BLaER1 treated with 17β-estradiol and CSF1 and Interleukin-3, amounts not matched to agents 10 nM and 100 nM (cell line): ENCODE data around the gene NBPF15.
"Not testable (repeated sequence)": the region's sequence is repeated elsewhere in the genome, so short reads cannot be mapped to it uniquely, and the experiment has no call there.

Experiments used
- H3K27ac ChIP-seq, 11 experiments: shearing (Covaris generic); formaldehyde crosslinking; 2 replicates each; pipeline ENCODE4 v1.8.1; 2022
- H3K27me3 ChIP-seq, 11 experiments: shearing (Covaris generic); formaldehyde crosslinking; 2 replicates each; pipeline ENCODE4 v1.8.1; 2022
- H3K36me3 ChIP-seq, 11 experiments: shearing (Covaris generic); formaldehyde crosslinking; 2 replicates each; pipeline ENCODE4 v1.8.1; 2022
- H3K4me1 ChIP-seq, 10 experiments: shearing (Covaris generic); formaldehyde crosslinking; 2 replicates each; pipeline ENCODE4 v1.8.1; 2022
- H3K4me2 ChIP-seq, 11 experiments: shearing (Covaris generic); formaldehyde crosslinking; 2 replicates each; pipeline ENCODE4 v1.8.1; 2022
- H3K4me3 ChIP-seq, 10 experiments: shearing (Covaris generic); formaldehyde crosslinking; 2 replicates each; pipeline ENCODE4 v1.8.1; 2022
- H3K9ac ChIP-seq, 11 experiments: shearing (Covaris generic); formaldehyde crosslinking; 2 replicates each; pipeline ENCODE4 v1.8.1; 2022
- H3K9me3 ChIP-seq, 11 experiments: shearing (Covaris generic); formaldehyde crosslinking; replicated peaks in 1 of 11; 2 replicates each; pipeline ENCODE4 v1.8.1; 2022
- H4K20me1 ChIP-seq, 11 experiments: shearing (Covaris generic); formaldehyde crosslinking; 2 replicates each; pipeline ENCODE4 v1.8.1; 2022

NBPF15 gene, protein sequence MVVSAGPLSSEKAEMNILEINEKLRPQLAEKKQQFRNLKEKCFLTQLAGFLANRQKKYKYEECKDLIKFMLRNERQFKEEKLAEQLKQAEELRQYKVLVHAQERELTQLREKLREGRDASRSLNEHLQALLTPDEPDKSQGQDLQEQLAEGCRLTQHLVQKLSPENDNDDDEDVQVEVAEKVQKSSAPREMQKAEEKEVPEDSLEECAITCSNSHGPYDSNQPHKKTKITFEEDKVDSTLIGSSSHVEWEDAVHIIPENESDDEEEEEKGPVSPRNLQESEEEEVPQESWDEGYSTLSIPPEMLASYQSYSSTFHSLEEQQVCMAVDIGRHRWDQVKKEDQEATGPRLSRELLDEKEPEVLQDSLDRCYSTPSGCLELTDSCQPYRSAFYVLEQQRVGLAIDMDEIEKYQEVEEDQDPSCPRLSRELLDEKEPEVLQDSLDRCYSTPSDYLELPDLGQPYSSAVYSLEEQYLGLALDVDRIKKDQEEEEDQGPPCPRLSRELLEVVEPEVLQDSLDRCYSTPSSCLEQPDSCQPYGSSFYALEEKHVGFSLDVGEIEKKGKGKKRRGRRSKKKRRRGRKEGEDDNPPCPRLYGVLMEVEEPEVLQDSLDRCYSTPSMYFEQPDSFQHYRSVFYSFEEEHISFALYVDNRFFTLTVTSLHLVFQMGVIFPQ

DNA sequence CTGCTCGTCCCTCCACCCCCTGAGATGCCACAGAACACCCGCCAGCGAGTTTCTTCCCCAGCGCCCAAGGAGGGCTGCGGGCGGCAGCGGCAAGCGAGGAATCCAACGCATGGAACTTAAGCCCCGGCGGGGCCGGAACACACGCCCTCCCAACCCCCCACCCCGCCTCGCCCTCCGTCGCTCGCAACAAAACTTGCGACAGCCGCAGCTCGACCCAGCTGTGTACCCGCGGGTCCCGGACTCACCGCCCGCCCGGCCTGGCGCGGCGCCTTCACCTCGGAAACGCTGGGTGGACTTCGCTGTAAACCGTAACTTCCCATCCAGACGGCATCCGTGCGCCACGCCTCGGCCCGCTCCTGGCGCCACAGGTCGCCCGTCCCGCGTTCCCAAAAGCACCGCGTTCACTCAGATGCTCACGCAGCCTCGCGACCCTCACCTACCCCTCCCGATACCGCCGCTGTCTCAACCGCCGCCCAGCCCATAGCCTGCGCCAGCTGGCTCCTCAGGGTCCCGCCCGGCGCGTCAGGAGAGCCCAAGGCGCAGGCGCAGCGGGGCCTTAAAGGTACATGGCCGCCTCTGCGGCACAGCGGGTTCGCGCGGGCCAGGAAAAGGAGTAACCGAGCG lies at the start of gene NBPF15:
NBPF15 (minus strand) TSS at position 534 of the 624 bp plus-strand sequence. CDS start 21,666 bp downstream, outside the sequence.
- H3K27me3 ChIP-seq, H3K36me3 ChIP-seq, H4K20me1 ChIP-seq, H3K9me3 ChIP-seq, H3K4me1 ChIP-seq: not testable (repeated sequence)
- Histone ChIP-seq H3K9ac (peak within 1 kb of the TSS; percentile 48 to 74 (median 69); a peak in 20 of 22 replicates), H3K4me3 (peak within 1 kb of the TSS; percentile 57 to 75 (median 66)), H3K4me2 (peak within 1 kb of the TSS; percentile 52 to 67 (median 60); a peak in 19 of 22 replicates), H3K27ac (peak within 1 kb of the TSS in 5 of 11 experiments; percentile 18 to 54 (median 43); a peak in 8 of 22 replicates)

DNA sequence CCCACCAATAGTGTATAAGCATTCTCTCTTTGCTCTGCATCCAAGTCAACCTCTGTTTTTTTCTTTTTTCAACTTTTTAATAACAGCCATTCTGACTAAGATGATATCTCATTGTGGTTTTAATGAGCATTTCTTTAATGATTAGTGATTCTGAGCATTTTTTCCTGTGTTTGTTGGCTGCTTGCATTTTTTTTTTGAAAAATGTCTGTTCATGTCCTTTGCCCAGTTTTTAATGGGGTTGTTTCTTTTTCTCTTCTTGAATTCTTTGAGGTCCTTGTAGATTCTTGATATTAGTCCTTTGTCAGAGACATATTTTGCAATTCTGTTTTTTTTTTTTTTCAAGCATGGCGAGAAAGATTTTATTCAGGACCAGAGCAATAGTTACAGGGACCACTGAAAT lies 35.0 kb upstream of the NBPF15 start:
- not testable (repeated sequence) for H3K9me3 ChIP-seq, H4K20me1 ChIP-seq, H3K4me3 ChIP-seq, H3K27me3 ChIP-seq, H3K27ac ChIP-seq, H3K9ac ChIP-seq, H3K4me2 ChIP-seq, H3K4me1 ChIP-seq, H3K36me3 ChIP-seq

DNA sequence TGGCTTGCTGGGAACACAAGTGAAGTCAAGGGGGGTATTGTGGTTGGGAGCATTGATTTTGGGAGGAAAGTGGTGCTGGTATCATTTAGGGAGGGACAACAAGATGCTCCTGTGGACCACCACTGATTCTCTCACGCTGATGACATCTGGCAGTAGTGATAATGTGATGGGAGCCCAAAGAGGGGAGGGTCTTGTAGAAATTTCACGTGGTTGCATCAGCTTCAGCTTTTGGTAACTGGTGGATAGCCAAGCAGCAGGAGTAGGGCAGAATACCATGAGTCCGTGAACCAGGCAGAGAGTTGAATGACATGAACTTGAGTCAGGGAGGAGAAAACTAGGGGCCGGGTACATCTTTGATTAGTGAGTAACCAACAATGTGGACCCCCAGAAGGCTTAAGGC lies 32.7 kb upstream of the NBPF15 start:
- H3K4me3 ChIP-seq, H3K27ac ChIP-seq, H3K27me3 ChIP-seq, H3K36me3 ChIP-seq, H3K9ac ChIP-seq, H3K4me2 ChIP-seq, H3K4me1 ChIP-seq, H4K20me1 ChIP-seq, H3K9me3 ChIP-seq: not testable (repeated sequence)

DNA sequence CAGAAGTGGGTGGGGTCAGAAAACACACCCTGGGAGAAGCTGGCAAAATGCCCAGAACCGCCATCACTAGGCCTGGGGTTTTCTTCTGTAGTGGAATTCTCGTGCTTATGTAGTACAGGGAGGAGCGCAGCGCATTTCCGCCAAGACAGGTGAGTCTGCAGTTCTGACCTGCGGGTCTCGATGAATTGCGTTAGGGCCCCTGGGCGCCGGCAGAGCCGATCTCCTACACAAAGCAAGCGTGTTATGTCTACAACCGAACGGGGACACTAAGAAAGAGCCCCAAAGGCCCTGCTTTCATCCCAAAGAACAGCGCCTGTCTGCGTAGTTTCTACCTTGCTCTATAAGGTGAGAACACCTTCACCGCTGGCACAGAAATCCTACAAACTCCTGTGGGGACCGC lies 28.9 kb upstream of the NBPF15 start:
- not testable (repeated sequence) for H3K4me2 ChIP-seq, H3K4me3 ChIP-seq, H3K27ac ChIP-seq, H3K27me3 ChIP-seq, H3K4me1 ChIP-seq, H3K9me3 ChIP-seq, H3K9ac ChIP-seq, H3K36me3 ChIP-seq, H4K20me1 ChIP-seq

DNA sequence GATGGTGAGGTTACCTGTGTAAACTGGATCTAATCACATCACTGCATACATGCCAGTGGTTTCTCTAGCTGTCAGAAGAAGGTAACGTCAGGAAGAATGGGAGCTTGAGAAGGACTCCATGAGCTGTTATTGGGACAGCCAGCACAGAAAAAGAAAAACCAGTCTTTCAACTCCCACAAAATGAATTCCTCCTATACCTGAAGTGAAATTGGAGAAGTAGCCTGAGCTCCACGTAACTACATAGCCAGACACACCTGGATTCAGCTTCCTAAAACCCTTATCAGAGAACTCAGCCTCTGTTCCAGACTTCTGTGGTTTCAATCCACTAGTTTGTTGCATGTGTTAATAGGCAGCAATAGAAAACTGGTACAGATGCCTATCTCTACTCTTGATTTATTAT lies 25.5 kb upstream of the NBPF15 start:
- not testable (repeated sequence) for H3K27me3 ChIP-seq, H3K9ac ChIP-seq, H3K36me3 ChIP-seq, H3K4me1 ChIP-seq, H3K4me2 ChIP-seq, H4K20me1 ChIP-seq, H3K4me3 ChIP-seq, H3K9me3 ChIP-seq, H3K27ac ChIP-seq

DNA sequence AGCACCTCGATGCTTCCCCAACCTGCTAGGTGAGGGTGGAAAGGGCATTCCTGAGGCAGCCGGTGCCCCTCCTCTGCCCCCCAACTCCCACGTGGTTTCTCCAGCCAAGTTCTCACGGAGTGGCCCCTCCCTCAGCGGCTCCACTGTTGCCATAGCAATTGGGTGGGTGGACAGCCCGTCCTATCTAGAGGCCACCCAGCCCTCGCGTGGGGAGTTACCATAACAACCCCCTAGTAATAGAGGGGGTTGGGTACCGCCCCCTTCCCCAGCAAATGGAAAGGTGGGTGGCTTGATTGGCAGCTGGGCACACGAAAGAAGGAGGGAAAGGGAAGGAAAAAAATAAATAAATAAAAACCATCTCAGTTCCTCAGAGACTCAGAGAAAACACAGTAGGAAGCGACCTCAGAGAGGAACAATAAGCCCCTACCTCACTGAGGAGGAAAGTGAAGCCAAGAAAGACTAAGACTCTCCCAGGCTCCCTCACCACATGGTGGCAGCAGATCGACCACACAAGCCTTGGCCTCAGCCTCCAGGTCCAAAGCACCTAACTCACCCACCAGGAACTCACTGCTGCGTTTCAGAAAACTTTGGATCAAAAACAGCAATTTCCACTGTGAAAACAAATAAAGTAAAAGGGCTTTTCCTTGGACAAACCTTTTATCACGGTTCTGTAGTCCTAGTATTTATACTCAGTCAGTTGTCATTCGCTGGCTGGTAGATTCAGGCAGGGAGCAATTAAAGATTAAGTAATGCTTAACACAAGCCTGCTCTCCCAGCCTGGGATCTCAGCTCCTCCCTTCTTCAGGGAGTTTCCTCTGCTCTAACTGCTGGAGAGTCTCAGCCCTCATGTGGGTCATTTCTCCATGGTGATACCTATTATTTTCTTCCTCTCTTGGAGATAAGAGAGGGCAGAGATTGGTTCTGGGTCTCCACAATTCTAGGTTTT lies 23.9 kb upstream of the NBPF15 start:
- not testable (repeated sequence) for H3K9ac ChIP-seq, H3K27ac ChIP-seq, H3K36me3 ChIP-seq, H3K4me2 ChIP-seq, H3K4me3 ChIP-seq, H3K27me3 ChIP-seq, H3K4me1 ChIP-seq, H3K9me3 ChIP-seq, H4K20me1 ChIP-seq

DNA sequence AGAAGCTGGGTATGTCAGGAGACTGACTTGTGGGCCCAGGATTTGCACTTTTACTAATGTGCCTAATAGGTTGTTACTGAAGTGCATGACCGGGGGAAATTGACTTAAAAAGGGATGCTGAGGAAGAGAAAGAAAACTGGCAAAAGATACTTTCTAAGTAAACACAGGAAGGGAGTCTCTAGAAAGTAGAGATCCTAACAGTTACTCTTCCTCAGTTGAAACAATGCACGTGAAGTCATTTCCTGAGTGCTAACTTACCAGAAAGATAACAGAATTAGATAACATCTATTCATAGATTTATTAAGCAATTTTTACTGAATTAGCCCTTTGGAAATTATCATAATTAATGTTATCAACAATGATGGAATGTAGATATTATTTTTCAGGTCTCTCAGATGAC lies 12.4 kb upstream of the NBPF15 start:
- H3K4me2 ChIP-seq, H3K9ac ChIP-seq, H4K20me1 ChIP-seq, H3K27me3 ChIP-seq, H3K4me1 ChIP-seq, H3K4me3 ChIP-seq, H3K9me3 ChIP-seq, H3K27ac ChIP-seq, H3K36me3 ChIP-seq: not testable (repeated sequence)

DNA sequence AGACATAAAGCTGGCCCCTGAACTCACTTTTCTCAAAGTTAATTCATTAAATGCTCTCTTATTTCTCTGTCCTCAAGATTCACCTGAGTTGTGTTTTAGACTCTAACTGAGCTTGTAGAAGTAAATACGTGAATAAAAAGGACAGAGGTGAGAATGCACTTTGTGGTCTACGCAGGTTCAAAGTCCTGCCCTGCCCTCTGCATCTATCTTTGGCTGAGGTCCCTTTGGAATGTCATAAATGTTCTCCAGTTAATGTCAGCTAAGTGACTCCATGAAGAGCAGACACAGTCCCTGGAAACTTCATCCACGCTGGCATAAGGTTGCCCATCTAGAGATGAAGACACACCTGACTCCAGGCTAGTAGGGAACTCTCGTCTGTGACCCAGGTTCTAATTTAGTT lies 10.0 kb upstream of the NBPF15 start:
- H3K9ac ChIP-seq, H3K27me3 ChIP-seq, H3K36me3 ChIP-seq, H3K4me3 ChIP-seq, H4K20me1 ChIP-seq, H3K4me2 ChIP-seq, H3K4me1 ChIP-seq, H3K9me3 ChIP-seq, H3K27ac ChIP-seq: not testable (repeated sequence)

DNA sequence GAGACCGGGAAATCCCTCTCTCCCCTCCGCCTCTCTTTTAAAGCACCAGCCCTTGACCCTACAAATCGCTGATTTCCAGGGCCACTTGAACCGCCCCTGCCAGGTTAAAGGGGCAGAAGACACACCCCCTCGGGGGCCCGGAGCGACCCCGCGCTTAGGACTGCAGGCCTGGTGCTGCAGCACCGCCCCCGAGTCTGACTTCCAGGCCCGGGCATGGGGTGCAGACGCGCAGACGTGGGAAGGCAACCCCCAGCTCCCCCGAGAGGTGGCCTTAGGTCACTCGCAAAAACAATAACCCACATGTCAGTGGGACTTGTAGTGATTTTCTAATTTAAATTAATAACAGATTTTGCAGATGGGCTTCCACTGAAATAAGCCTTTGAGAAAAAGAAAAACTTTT lies 309 bp upstream of the NBPF15 start:
- not testable (repeated sequence) for H3K4me1 ChIP-seq, H4K20me1 ChIP-seq, H3K9me3 ChIP-seq, H3K9ac ChIP-seq, H3K4me2 ChIP-seq, H3K27ac ChIP-seq, H3K27me3 ChIP-seq, H3K36me3 ChIP-seq
- peak overlapping the region; percentile 57 to 75 (median 66); a peak in 19 of 20 replicates for H3K4me3 ChIP-seq

DNA sequence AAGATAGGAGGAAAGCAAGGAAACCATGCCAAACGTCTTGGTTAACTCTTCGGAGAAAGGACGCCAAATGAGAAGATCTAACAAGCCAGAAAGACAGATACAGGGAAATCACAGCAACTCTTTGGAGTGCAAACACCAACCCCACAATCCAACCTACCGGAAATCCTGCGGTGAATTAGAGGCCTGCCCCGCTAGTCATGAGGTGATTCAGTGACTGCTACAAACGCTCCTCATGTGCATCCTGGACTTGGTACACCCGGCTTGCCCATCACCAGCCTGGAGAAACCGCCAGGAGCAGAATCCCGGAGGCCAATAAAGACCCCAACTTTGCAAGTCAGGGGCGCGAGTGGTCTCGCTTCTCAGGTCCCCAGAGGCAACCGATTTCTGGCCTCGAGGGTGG lies 783 bp downstream of the NBPF15 start:
- peak overlapping the region; percentile 48 to 74 (median 69); a peak in 19 of 22 replicates for H3K9ac ChIP-seq
- H3K27ac ChIP-seq = peak overlapping the region in 1 of 11 experiments; percentile 43; a peak in 3 of 22 replicates
- not testable (repeated sequence) for H4K20me1 ChIP-seq

DNA sequence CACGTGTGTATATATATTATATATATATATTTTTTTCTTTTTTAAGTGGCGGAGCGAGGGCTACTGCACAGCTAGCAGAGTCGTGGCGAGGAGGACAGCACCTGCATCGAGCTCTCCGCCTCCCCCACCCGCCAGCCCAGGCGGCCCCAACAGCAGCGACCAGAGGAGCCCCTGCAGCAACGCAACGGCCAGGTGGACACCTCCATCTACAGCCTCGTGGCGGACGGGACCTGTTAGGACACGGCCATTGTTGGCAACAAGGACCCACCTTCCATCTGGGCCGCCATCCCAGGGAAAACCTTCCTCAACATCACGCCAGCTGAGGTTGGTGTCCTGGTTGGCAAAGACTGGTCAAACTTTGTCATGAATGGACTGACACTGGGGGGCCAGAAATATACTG lies 19.1 kb downstream of the NBPF15 start:
- not testable (repeated sequence) for H3K4me2 ChIP-seq, H3K4me1 ChIP-seq, H3K36me3 ChIP-seq, H3K9me3 ChIP-seq, H4K20me1 ChIP-seq, H3K9ac ChIP-seq, H3K4me3 ChIP-seq, H3K27me3 ChIP-seq, H3K27ac ChIP-seq

More for the DNA sequence above, 783 bp downstream of the NBPF15 start:
- peak overlapping the region; percentile 52 to 67 (median 60); a peak in 19 of 22 replicates for H3K4me2 ChIP-seq
- not testable (repeated sequence) for H3K9me3 ChIP-seq, H3K27me3 ChIP-seq, H3K36me3 ChIP-seq, H3K4me1 ChIP-seq
- H3K4me3 ChIP-seq = peak overlapping the region; percentile 57 to 75 (median 66)

DNA sequence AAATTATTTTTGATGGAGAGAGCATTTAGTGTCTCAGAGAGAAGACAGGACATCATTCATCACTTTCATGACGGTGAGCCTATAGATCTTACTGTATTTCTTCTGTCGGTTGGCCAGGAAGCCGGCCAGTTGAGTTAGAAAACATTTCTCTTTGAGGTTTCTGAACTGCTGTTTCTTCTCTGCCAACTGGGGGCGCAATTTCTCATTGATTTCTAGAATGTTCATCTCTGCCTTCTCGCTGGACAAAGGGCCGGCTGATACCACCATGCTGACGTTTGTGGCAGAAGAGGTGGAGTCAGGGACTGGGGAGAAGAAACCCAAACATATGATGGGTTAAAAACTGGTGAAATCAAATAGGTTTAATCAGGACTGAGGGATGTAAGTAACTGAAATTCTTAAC lies 21.7 kb downstream of the NBPF15 start:
- not testable (repeated sequence) for H4K20me1 ChIP-seq, H3K27ac ChIP-seq, H3K36me3 ChIP-seq, H3K4me3 ChIP-seq, H3K9ac ChIP-seq, H3K4me2 ChIP-seq, H3K9me3 ChIP-seq, H3K27me3 ChIP-seq, H3K4me1 ChIP-seq
